OCI-LY1 (cell line): Measurements from ENCODE around the gene TRIM27.

Experiments
- CTCF ChIP-seq: fragments of 200-600 bp; sonication (generic), shearing (Covaris generic); IDR thresholded peaks from 2 replicates; pipeline ENCODE4 v1.5.1; 2017; ENCODE audit warnings: mild to moderate bottlenecking, antibody characterized with exemption, low read length, moderate library complexity, mixed read lengths
- EZH2 ChIP-seq: fragments of 200-600 bp; sonication (generic), shearing (Covaris generic); IDR thresholded peaks from 2 replicates; pipeline ENCODE4 v1.8.0; 2017; ENCODE audit warnings: borderline replicate concordance, mixed run types, mild to moderate bottlenecking, antibody characterized with exemption, low read length, moderate library complexity, mixed read lengths

DNA sequence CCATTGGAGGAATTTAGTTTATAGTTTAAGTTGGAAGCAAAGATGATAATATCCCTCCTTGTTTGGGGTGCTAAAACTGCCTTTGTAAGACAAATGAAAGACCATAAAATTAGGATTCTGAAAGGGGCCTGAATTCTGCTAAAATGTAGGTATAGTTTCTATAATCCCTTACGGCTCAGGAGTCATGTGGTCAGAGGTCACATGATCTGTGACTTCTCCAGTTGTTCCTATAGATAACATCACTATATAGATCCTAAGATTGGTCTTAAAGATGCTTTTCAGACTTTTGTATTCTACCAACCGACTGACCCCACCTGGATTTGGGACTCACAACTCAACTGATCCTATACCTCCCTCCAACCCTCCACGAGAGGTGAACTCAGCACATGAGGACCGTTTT, 44.7 kb upstream of the TRIM27 start:
- TF ChIP-seq CTCF = no peak
- TF ChIP-seq EZH2 = no peak
